ENCODE data around the gene RUSF1.

The RUSF1 gene

DNA sequence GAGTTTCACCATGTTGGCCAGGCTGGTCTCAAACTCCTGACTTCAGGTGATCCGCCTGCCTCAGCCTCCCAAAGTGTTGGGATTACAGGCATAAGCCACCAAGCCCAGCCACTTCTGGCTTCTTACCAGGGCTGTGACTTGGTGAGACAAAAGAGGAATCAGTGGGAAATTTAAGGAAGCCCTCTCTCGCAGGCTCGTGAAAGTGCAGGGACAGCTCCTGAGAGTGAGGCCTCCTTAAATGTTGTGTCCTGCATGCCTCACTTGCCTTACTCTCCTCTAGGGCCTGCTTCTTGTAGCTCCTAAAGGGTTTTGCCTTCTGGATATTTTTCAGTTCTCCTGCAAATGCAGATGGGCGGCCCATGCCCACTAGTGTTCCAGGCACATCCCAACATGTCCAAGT, 24.7 kb upstream of the RUSF1 start:
- DNase-seq = no peak
- Histone ChIP-seq H4K20me1 (ENCODE audit: insufficient read depth, low read length) (no peaks in the 10 kb centered on the region), H3K27me3 (ENCODE audit: insufficient read depth, low read length, poor library complexity) (peaks cover 4% of the 10 kb centered on the region), H3K36me3 (ENCODE audit: insufficient read depth, low read length) (no peaks in the 10 kb centered on the region), H3K4me3 (ENCODE audit: low read depth in 1 of 2, low read length in 2 of 2) (no peak overlapping the region), H2AFZ (ENCODE audit: low read depth, low read length) (no peak overlapping the region), H3K9me3 (ENCODE audit: insufficient read depth, low read length, severe bottlenecking) (no peaks in the 10 kb centered on the region), H3K4me2 (ENCODE audit: insufficient read depth, low read length) (no peak overlapping the region), H3K9ac (ENCODE audit: low read depth, low read length) (no peak overlapping the region), H3K4me1 (ENCODE audit: insufficient read depth, low read length) (no peaks in the 10 kb centered on the region), H3K27ac (ENCODE audit: low read length) (no peak overlapping the region), H3K79me2 (ENCODE audit: insufficient read depth, low read length) (no peaks in the 10 kb centered on the region)
- no peak for TF ChIP-seq EZH2 (IDR thresholded peaks at IDR 0.05; ENCODE audit: borderline replicate concordance, low read depth, low read length, severe bottlenecking)
- TF ChIP-seq, protein P1, sequence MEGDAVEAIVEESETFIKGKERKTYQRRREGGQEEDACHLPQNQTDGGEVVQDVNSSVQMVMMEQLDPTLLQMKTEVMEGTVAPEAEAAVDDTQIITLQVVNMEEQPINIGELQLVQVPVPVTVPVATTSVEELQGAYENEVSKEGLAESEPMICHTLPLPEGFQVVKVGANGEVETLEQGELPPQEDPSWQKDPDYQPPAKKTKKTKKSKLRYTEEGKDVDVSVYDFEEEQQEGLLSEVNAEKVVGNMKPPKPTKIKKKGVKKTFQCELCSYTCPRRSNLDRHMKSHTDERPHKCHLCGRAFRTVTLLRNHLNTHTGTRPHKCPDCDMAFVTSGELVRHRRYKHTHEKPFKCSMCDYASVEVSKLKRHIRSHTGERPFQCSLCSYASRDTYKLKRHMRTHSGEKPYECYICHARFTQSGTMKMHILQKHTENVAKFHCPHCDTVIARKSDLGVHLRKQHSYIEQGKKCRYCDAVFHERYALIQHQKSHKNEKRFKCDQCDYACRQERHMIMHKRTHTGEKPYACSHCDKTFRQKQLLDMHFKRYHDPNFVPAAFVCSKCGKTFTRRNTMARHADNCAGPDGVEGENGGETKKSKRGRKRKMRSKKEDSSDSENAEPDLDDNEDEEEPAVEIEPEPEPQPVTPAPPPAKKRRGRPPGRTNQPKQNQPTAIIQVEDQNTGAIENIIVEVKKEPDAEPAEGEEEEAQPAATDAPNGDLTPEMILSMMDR (IDR thresholded peaks at IDR 0.05; ENCODE audit: borderline replicate concordance, extremely low read depth, low read length, poor library complexity, severe bottlenecking) = no peak
- no peak for ATAC-seq (ENCODE audit: insufficient read depth, low read depth)

DNA sequence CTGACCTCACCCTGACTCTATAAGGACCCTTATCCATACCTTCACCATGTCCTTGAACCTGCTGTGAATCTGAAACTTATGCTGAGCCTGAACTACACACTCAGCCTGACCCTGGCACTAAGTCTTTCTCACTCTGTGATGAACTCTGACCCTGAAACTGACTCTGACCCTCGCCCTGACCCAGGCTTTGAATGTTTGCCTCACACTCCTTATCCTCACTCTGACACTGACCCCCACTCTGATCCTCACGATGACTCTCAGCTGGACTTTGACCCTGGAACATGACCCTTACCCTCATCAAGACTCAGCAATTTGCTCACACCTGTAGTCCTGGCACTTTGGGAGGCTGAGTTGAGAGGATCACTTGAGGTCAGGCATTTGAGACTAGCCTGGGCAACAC, 23.9 kb upstream of the RUSF1 start:
- Histone ChIP-seq H3K9ac (ENCODE audit: low read depth, low read length) (no peak overlapping the region), H3K9me3 (ENCODE audit: insufficient read depth, low read length, severe bottlenecking) (no peaks in the 10 kb centered on the region), H3K4me1 (ENCODE audit: insufficient read depth, low read length) (no peaks in the 10 kb centered on the region), H3K36me3 (ENCODE audit: insufficient read depth, low read length) (no peaks in the 10 kb centered on the region), H3K4me3 (ENCODE audit: low read depth in 1 of 2, low read length in 2 of 2) (no peak overlapping the region), H3K4me2 (ENCODE audit: insufficient read depth, low read length) (no peak overlapping the region), H3K27me3 (ENCODE audit: insufficient read depth, low read length, poor library complexity) (peaks cover 4% of the 10 kb centered on the region), H3K27ac (ENCODE audit: low read length) (no peak overlapping the region), H3K79me2 (ENCODE audit: insufficient read depth, low read length) (no peaks in the 10 kb centered on the region), H4K20me1 (ENCODE audit: insufficient read depth, low read length) (no peaks in the 10 kb centered on the region), H2AFZ (ENCODE audit: low read depth, low read length) (no peak overlapping the region)
- ATAC-seq (ENCODE audit: insufficient read depth, low read depth) (no peak), DNase-seq (no peak)
- no peak for TF ChIP-seq EZH2 (IDR thresholded peaks at IDR 0.05; ENCODE audit: borderline replicate concordance, low read depth, low read length, severe bottlenecking)

DNA sequence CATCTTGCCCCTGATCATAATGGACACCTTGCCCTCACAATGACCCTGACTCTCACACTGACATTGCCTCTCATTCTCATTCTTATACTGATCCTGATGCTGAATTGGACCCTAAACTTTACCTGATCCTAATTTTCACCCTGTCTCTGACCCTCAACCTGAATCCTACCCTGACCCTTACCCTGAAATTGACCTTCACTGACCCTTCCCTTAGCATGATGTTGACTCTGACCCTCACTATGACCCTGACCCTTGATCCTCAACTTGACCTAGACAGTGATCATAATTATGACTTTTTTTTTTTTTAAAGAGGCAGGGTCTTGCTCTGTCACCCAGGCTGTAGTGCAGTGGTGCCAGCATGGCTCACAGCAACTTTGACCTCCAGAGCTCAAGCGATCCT, 22.9 kb upstream of the RUSF1 start:
- H3K9me3 ChIP-seq (ENCODE audit: insufficient read depth, low read length, severe bottlenecking) = no peaks in the 10 kb centered on the region
- TF ChIP-seq, protein P1 (IDR thresholded peaks at IDR 0.05; ENCODE audit: borderline replicate concordance, extremely low read depth, low read length, poor library complexity, severe bottlenecking) = no peak
- no peak for TF ChIP-seq EZH2 (IDR thresholded peaks at IDR 0.05; ENCODE audit: borderline replicate concordance, low read depth, low read length, severe bottlenecking)

DNA sequence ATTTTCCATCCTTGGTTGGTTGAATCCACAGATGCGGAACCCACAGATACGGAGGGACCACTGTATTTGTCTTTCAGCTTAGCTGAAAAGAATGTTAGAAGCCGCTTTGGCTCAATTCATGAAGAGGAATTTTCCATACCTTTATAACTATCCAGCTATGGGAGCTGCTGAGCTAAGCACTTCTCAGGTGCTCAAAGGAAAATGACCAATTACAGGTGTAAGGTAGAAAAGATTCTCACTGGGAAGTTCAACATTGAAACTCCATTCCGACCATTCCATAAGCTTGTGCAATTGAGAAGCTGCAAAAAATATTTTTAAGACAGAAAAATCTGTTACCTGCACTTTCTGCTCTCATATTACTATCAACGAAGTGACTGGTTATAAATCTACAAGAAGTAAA, 22.2 kb upstream of the RUSF1 start:
- TF ChIP-seq, protein P1 (IDR thresholded peaks at IDR 0.05; ENCODE audit: borderline replicate concordance, extremely low read depth, low read length, poor library complexity, severe bottlenecking) = no peak
- TF ChIP-seq EZH2 (IDR thresholded peaks at IDR 0.05; ENCODE audit: borderline replicate concordance, low read depth, low read length, severe bottlenecking) = no peak
- H2AFZ ChIP-seq (ENCODE audit: low read depth, low read length) = no peak overlapping the region
- H3K4me2 ChIP-seq (ENCODE audit: insufficient read depth, low read length) = no peak overlapping the region

More for the DNA sequence above, 22.9 kb upstream of the RUSF1 start:
- H3K27me3 ChIP-seq (ENCODE audit: insufficient read depth, low read length, poor library complexity) = peaks cover 4% of the 10 kb centered on the region
- no peak overlapping the region for H3K27ac ChIP-seq (ENCODE audit: low read length)
- no peak overlapping the region for H3K9ac ChIP-seq (ENCODE audit: low read depth, low read length)
- H4K20me1 ChIP-seq (ENCODE audit: insufficient read depth, low read length) = no peaks in the 10 kb centered on the region
- no peak overlapping the region for H2AFZ ChIP-seq (ENCODE audit: low read depth, low read length)
- H3K4me1 ChIP-seq (ENCODE audit: insufficient read depth, low read length) = no peaks in the 10 kb centered on the region
- ATAC-seq (ENCODE audit: insufficient read depth, low read depth) = no peak
- no peak overlapping the region for H3K4me3 ChIP-seq (ENCODE audit: low read depth in 1 of 2, low read length in 2 of 2)
- no peaks in the 10 kb centered on the region for H3K36me3 ChIP-seq (ENCODE audit: insufficient read depth, low read length)
- no peak overlapping the region for H3K4me2 ChIP-seq (ENCODE audit: insufficient read depth, low read length)
- no peaks in the 10 kb centered on the region for H3K79me2 ChIP-seq (ENCODE audit: insufficient read depth, low read length)
- DNase-seq = no peak

More for the DNA sequence above, 22.2 kb upstream of the RUSF1 start:
- H3K27me3 ChIP-seq (ENCODE audit: insufficient read depth, low read length, poor library complexity) = peaks cover 4% of the 10 kb centered on the region
- H4K20me1 ChIP-seq (ENCODE audit: insufficient read depth, low read length) = no peaks in the 10 kb centered on the region
- DNase-seq = no peak
- H3K36me3 ChIP-seq (ENCODE audit: insufficient read depth, low read length) = no peaks in the 10 kb centered on the region
- no peaks in the 10 kb centered on the region for H3K9me3 ChIP-seq (ENCODE audit: insufficient read depth, low read length, severe bottlenecking)
- no peaks in the 10 kb centered on the region for H3K4me1 ChIP-seq (ENCODE audit: insufficient read depth, low read length)
- H3K27ac ChIP-seq (ENCODE audit: low read length) = no peak overlapping the region
- H3K9ac ChIP-seq (ENCODE audit: low read depth, low read length) = no peak overlapping the region
- no peaks in the 10 kb centered on the region for H3K79me2 ChIP-seq (ENCODE audit: insufficient read depth, low read length)
- ATAC-seq (ENCODE audit: insufficient read depth, low read depth) = no peak
- no peak overlapping the region for H3K4me3 ChIP-seq (ENCODE audit: low read depth in 1 of 2, low read length in 2 of 2)

Measured in DND-41 (cell line).